Endodermal cell (in vitro differentiated cells): ENCODE measurements around the gene HIP1. TPM values are rescaled to one million over a fixed set of nuclear protein-coding genes. Genes with fewer than 3 reads are reported as not detected.
"Not testable (repeated sequence)": the region's sequence is repeated elsewhere in the genome, so short reads cannot be mapped to it uniquely, and the experiment has no call there.

ENCODE experiments used
- DNase-seq: peaks from one replicate; pipeline ENCODE4 v3.0.0-alpha.2; 2017
- H3K27ac ChIP-seq: 2 replicates; pipeline ENCODE4 v1.5.1; 2013; ENCODE audit warnings: mild to moderate bottlenecking, low read depth, low read length, moderate library complexity
- H3K27me3 ChIP-seq: 2 replicates; pipeline ENCODE4 v1.6.1; 2013; ENCODE audit warnings: mild to moderate bottlenecking, low read length, moderate library complexity; ENCODE audit not compliant: insufficient read depth, control insufficient read depth, poor library complexity, severe bottlenecking
- H3K36me3 ChIP-seq: 2 replicates; pipeline ENCODE4 v1.7.0; 2013; ENCODE audit warnings: mild to moderate bottlenecking, low read length, moderate library complexity; ENCODE audit not compliant: control insufficient read depth, insufficient read depth
- H3K4me1 ChIP-seq: one replicate; pipeline ENCODE4 v1.7.0; 2013; ENCODE audit warnings: low read length; ENCODE audit not compliant: control insufficient read depth, insufficient read depth
- H3K4me3 ChIP-seq: 2 replicates; pipeline ENCODE4 v1.5.1; 2013; ENCODE audit warnings: mild to moderate bottlenecking, low read length, moderate library complexity
- H3K9ac ChIP-seq: 2 replicates; pipeline ENCODE4 v1.6.1; 2013; ENCODE audit warnings: mild to moderate bottlenecking, low read length, moderate library complexity; ENCODE audit not compliant: poor library complexity, severe bottlenecking; ENCODE audit errors: extremely low read depth
- H3K9me3 ChIP-seq: 2 replicates; pipeline ENCODE4 v1.6.1; 2013; ENCODE audit warnings: mild to moderate bottlenecking, low read length, moderate library complexity; ENCODE audit not compliant: control insufficient read depth
- H3K27ac Mint-ChIP-seq: 2 replicates; pipeline ENCODE4 v1.8.0; 2020; ENCODE audit warnings: mixed read lengths
- H3K27me3 Mint-ChIP-seq: 2 replicates; pipeline ENCODE4 v1.8.0; 2021; ENCODE audit warnings: mild to moderate bottlenecking, mixed read lengths; ENCODE audit not compliant: insufficient read depth
- H3K36me3 Mint-ChIP-seq: 2 replicates; pipeline ENCODE4 v1.8.0; 2020; ENCODE audit warnings: low read depth, mixed read lengths
- H3K4me1 Mint-ChIP-seq: 2 replicates; pipeline ENCODE4 v1.8.0; 2020; ENCODE audit warnings: mixed read lengths
- H3K4me3 Mint-ChIP-seq: 2 replicates; pipeline ENCODE4 v1.8.0; 2020; ENCODE audit warnings: mild to moderate bottlenecking, moderate library complexity, mixed read lengths
- H3K9me3 Mint-ChIP-seq: 2 replicates; pipeline ENCODE4 v1.8.0; 2020; ENCODE audit warnings: mild to moderate bottlenecking, mixed read lengths
- WGBS, 2 experiments: methylation state at CpG; one replicate each; pipeline versions ENCODE4 v1.1.5 to v1.1.7; 2013; ENCODE audit warnings: missing lambda C conversion rate in 2 of 2, mixed read lengths in 1 of 2; ENCODE audit not compliant: insufficient coverage in 1 of 2, insufficient read length in 1 of 2; 5-methylcytosine and 5-hydroxymethylcytosine counted together
- total RNA-seq, 2 donors: library from RNA; stranded (reverse); fragmentation: NEBNext Ultra II Directional in 1 of 2; extraction: Animal tissue kit (Norgen Biotek cat#: 25700) in 1 of 2; gene quantifications; 2 replicates in 1 of 2; 3 replicates in 1 of 2; pipeline ENCODE4 v1.2.1, GENCODE V29; 2021
- TF ChIP-seq, protein P1 (sequence below): fragments of 200-600 bp; sonication (generic); conservative IDR thresholded peaks from 2 replicates; pipeline ENCODE4 v1.5.0; 2021; ENCODE audit warnings: antibody characterized with exemption, mild to moderate bottlenecking

The HIP1 gene
- total RNA-seq, 2 donors from 2014 or later, result 64.7 to 70.0 TPM

DNA sequence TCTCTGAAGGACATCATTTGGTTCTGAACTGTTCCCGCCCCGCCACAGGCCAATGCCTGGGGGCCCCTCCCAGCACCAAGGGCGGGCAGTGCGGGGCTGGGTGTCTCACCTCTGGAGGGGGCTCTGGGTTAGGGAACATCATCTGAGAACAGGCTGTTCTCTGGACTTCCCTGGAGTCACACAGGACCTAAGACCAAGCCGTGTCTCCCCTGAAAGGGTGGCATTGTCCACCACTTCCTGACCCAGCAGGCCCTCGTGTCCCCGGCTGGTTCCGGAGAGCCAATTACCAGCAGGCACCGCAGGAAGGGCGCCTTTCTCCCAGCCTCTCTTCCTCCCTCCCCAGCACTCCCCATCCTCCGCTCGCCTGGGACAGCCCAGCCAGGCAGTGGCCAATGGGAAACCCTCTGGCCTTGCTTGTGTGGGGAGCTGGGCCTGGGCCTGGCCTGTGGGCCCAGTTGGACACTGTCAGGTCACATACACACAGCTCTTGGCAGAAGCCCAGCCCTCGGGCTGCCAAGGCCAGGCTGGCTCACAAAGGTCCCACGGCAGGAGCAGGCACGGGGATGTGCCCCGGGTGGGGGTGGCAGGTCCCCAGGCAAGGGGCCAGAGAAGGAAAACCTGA lies 127.1 kb downstream of the HIP1 start:
- Histone ChIP-seq H3K9ac (no peak overlapping the region), H3K4me3 (no peak overlapping the region), H3K36me3 (peaks cover 13% of the 10 kb centered on the region), H3K27ac (peak overlapping the region; percentile 60), H3K27me3 (no peaks in the 10 kb centered on the region), H3K4me1 (no peaks in the 10 kb centered on the region), H3K9me3 (no peaks in the 10 kb centered on the region)
- TF ChIP-seq, protein P1, sequence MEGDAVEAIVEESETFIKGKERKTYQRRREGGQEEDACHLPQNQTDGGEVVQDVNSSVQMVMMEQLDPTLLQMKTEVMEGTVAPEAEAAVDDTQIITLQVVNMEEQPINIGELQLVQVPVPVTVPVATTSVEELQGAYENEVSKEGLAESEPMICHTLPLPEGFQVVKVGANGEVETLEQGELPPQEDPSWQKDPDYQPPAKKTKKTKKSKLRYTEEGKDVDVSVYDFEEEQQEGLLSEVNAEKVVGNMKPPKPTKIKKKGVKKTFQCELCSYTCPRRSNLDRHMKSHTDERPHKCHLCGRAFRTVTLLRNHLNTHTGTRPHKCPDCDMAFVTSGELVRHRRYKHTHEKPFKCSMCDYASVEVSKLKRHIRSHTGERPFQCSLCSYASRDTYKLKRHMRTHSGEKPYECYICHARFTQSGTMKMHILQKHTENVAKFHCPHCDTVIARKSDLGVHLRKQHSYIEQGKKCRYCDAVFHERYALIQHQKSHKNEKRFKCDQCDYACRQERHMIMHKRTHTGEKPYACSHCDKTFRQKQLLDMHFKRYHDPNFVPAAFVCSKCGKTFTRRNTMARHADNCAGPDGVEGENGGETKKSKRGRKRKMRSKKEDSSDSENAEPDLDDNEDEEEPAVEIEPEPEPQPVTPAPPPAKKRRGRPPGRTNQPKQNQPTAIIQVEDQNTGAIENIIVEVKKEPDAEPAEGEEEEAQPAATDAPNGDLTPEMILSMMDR, result no peak
- WGBS, 2 experiments, result 84 to 85% methylated on average over 11 to 16 of the region's 16 CpGs
- Mint-ChIP-seq H3K4me1 (no peaks in the 10 kb centered on the region), H3K36me3 (peaks cover 22% of the 10 kb centered on the region), H3K4me3 (no peak overlapping the region), H3K27me3 (no peaks in the 10 kb centered on the region), H3K27ac (no peak overlapping the region), H3K9me3 (no peaks in the 10 kb centered on the region)
- DNase-seq, result peak; percentile 87

DNA sequence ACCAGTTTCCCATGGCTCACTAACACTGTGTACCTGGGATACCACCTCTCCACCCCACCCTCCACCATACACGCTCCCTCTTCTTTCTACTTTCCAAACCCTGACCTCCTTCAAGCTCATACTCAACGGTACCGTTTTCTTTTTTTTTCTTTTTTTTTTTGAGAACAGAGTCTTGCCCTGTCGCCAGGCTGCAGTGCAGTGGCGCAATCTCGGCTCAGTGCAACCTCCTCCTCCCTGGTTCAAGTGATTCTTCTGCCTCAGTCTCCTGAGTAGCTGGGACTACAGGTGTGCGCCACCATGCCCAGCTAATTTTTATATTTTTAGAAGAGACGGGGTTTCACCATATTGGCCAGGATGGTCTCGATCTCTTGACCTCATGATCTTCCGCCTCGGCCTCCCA lies 129.3 kb downstream of the HIP1 start:
- H3K4me3 Mint-ChIP-seq, H3K27me3 Mint-ChIP-seq, H3K4me3 ChIP-seq, H3K9me3 ChIP-seq, H3K27me3 ChIP-seq, H3K27ac Mint-ChIP-seq, H3K4me1 Mint-ChIP-seq, DNase-seq, H3K9ac ChIP-seq, H3K4me1 ChIP-seq, H3K27ac ChIP-seq, H3K9me3 Mint-ChIP-seq: not testable (repeated sequence)
- peaks cover 30% of the 10 kb centered on the region for H3K36me3 Mint-ChIP-seq
- 89 to 94% methylated on average over 11 of the region's 11 CpGs for WGBS, 2 experiments
- peaks cover 16% of the 10 kb centered on the region for H3K36me3 ChIP-seq

DNA sequence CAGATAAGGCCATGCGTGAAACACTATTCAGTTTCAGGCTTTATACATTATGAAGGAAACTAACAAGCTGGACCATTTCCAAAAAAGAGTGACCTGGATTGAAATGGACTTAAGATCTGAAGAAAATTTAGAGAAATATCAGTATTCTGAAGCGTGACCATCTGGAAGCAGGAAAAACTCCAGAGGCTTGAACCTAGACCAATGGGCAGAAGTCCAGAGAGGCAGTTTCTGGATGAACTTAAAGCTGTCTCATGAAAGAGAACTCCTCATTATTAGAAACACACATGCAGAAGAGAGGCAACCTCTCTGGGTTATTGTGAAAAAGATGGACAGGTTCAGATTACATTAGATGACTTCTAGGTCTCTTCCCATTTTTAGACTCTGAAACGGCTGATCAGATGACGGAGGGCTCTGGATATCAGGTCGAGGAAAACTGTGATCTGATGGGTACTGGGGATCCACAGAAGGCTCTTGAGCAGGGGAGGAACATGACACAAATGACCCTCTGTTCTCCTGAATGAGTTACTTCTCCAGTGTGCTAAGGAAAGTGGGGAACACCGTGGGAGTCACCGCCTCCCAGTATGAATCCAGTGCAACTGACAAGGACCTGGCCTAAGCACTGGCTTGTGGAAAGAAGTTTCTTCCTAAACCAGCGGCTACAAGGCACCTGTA lies 130.2 kb downstream of the HIP1 start:
- DNase-seq, result no peak
- no peaks in the 10 kb centered on the region for H3K9me3 Mint-ChIP-seq
- Histone ChIP-seq H3K9me3 (no peaks in the 10 kb centered on the region), H3K27ac (no peak overlapping the region), H3K27me3 (no peaks in the 10 kb centered on the region), H3K4me3 (no peak overlapping the region), H3K36me3 (peaks cover 17% of the 10 kb centered on the region), H3K9ac (no peak overlapping the region), H3K4me1 (no peaks in the 10 kb centered on the region)
- H3K27ac Mint-ChIP-seq, result no peak overlapping the region
- H3K27me3 Mint-ChIP-seq, result no peaks in the 10 kb centered on the region
- peaks cover 29% of the 10 kb centered on the region for H3K36me3 Mint-ChIP-seq
- no peak overlapping the region for H3K4me3 Mint-ChIP-seq
- no peaks in the 10 kb centered on the region for H3K4me1 Mint-ChIP-seq
- TF ChIP-seq, protein P1, result no peak
- 92 to 94% methylated on average over 7 to 8 of the region's 8 CpGs for WGBS, 2 experiments
